CD4-positive, alpha-beta T cell treated with Interleukin-12 subunit alpha and Interleukin-12 subunit beta, for 1 hour (primary cell): ENCODE measurements around the gene CPB1.
"Not testable (repeated sequence)": the region's sequence is repeated elsewhere in the genome, so short reads cannot be mapped to it uniquely, and the experiment has no call there.

Experiments
- DNase-seq: peaks from one replicate; pipeline ENCODE4 v3.0.0-alpha.2; 2020

Gene CPB1

GRCh38 chr3:148827585-148827984 is at the start of gene CPB1:
Gene CPB1, plus strand, starts transcription at chr3:148827811. Its CDS starts 13 bp downstream, at chr3:148827824.
- no peak for DNase-seq

GRCh38 chr3:148778926-148779325 is 48.7 kb upstream of the CPB1 start:
- no peak for DNase-seq

- DNase-seq: not testable (repeated sequence)
These were observed 42.6 kb upstream of the CPB1 start for GRCh38 chr3:148785026-148785425.

- DNase-seq: not testable (repeated sequence)
These were observed 41.5 kb upstream of the CPB1 start for GRCh38 chr3:148786159-148786558.

- DNase-seq: no peak
These were observed 38.5 kb upstream of the CPB1 start for GRCh38 chr3:148789146-148789545.

GRCh38 chr3:148789906-148790305 is 37.7 kb upstream of the CPB1 start:
- DNase-seq: no peak

GRCh38 chr3:148790370-148790769 is 37.2 kb upstream of the CPB1 start:
- no peak for DNase-seq

- no peak for DNase-seq
These were observed 36.5 kb upstream of the CPB1 start for GRCh38 chr3:148790851-148791735.

- DNase-seq: no peak
These were observed 35.7 kb upstream of the CPB1 start for GRCh38 chr3:148791920-148792319.

- no peak for DNase-seq
These were observed 35.1 kb upstream of the CPB1 start for GRCh38 chr3:148792516-148792915.

GRCh38 chr3:148796799-148797198 is 30.8 kb upstream of the CPB1 start:
- DNase-seq: no peak

- DNase-seq: no peak
These were observed 29.8 kb upstream of the CPB1 start for GRCh38 chr3:148797795-148798194.

GRCh38 chr3:148800414-148800813 is 27.2 kb upstream of the CPB1 start:
- no peak for DNase-seq

- no peak for DNase-seq
These were observed 17.8 kb upstream of the CPB1 start for GRCh38 chr3:148809835-148810234.

GRCh38 chr3:148815316-148816110 is 12.1 kb upstream of the CPB1 start:
- DNase-seq: no peak

- no peak for DNase-seq
These were observed 11.2 kb upstream of the CPB1 start for GRCh38 chr3:148816427-148816826.

GRCh38 chr3:148816981-148817525 is 10.6 kb upstream of the CPB1 start:
- no peak for DNase-seq

- no peak for DNase-seq
These were observed 7.0 kb upstream of the CPB1 start for GRCh38 chr3:148820361-148821245.

- no peak for DNase-seq
These were observed 4.6 kb upstream of the CPB1 start for GRCh38 chr3:148823026-148823425.

- DNase-seq: no peak
These were observed 2.1 kb upstream of the CPB1 start for GRCh38 chr3:148825476-148825875.

- no peak for DNase-seq
These were observed 602 bp downstream of the CPB1 start for GRCh38 chr3:148828136-148828690.

- no peak for DNase-seq
These were observed 2.3 kb downstream of the CPB1 start for GRCh38 chr3:148829926-148830325.
